DOHH2 (cell line): ENCODE results near the gene OR2AP1.

Experiments used
- EZH2phosphoT487 ChIP-seq: fragments of 200-600 bp; sonication (generic); IDR thresholded peaks from 2 replicates; pipeline ENCODE4 v1.6.1; 2017; ENCODE audit warnings: borderline replicate concordance, mild to moderate bottlenecking, antibody characterized with exemption, low read length, moderate library complexity, mixed read lengths
- TF ChIP-seq, protein P1 (sequence below): fragments of 200-600 bp; sonication (generic); IDR thresholded peaks from one replicate; pipeline ENCODE4 v1.5.1; 2014; ENCODE audit warnings: antibody characterized with exemption, mild to moderate bottlenecking, low read depth, low read length; ENCODE audit not compliant: poor library complexity, severe bottlenecking

DNA sequence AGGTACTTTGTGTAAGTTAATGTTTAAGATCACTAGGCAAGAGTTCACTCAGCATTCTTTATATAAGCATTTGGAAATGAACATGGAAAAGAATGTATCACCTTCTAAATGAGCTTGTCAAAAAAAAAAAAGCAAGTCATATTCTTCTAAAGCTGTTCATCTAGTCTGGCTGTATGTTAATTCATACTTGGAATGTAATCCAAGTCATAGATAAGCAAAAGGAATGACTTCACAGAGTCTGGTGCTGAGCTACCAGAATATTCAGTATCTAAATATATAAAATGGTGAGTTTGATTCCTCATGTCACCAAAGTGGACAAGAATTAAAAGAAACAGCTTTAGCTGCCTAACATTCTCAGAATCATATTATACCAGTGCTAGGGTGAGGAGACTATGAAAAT, 18.0 kb upstream of the OR2AP1 start:
- TF ChIP-seq, protein P1, sequence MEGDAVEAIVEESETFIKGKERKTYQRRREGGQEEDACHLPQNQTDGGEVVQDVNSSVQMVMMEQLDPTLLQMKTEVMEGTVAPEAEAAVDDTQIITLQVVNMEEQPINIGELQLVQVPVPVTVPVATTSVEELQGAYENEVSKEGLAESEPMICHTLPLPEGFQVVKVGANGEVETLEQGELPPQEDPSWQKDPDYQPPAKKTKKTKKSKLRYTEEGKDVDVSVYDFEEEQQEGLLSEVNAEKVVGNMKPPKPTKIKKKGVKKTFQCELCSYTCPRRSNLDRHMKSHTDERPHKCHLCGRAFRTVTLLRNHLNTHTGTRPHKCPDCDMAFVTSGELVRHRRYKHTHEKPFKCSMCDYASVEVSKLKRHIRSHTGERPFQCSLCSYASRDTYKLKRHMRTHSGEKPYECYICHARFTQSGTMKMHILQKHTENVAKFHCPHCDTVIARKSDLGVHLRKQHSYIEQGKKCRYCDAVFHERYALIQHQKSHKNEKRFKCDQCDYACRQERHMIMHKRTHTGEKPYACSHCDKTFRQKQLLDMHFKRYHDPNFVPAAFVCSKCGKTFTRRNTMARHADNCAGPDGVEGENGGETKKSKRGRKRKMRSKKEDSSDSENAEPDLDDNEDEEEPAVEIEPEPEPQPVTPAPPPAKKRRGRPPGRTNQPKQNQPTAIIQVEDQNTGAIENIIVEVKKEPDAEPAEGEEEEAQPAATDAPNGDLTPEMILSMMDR: no peak
- TF ChIP-seq EZH2phosphoT487: no peak
